Measurements from ENCODE around the gene CD99L2. TPM values are rescaled to one million over a fixed set of nuclear protein-coding genes. Genes with fewer than 3 reads are reported as not detected.

The CD99L2 gene
- total RNA-seq, 2 donors from 2014 or later: 22.1 to 28.7 TPM

DNA sequence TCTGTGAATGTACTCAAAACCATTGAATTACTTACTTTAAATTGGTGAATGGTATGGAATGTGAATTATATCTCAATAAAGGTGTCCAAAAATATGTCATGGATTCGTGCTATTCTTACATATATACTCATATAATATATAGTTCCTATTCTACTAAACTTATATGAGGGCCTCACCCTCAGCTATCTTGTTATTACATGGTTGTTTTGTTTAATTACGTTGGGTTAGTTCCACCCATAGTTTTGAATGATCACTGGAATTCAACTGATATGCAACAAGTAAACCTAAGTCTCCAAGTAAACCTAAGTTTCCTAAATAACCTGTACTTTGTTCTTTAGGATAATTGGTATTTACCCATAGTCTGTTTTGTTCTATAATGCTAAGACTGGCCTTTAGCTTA lies 30.6 kb upstream of the CD99L2 start:
- 72 to 83% methylated on average over 2 of the region's 2 CpGs for WGBS, 2 donors
- Histone ChIP-seq H3K9me3 (no peaks in the 10 kb centered on the region), H3K27ac (no peak overlapping the region), H3K27me3 (no peaks in the 10 kb centered on the region), H3K4me3 (no peak overlapping the region), H3K36me3 (replicated peaks in 1 of 2; ENCODE audit: insufficient read depth in 1 of 2, low read depth in 2 of 2) (no peaks in the 10 kb centered on the region), H3K4me1 (no peaks in the 10 kb centered on the region)
- no peak for ATAC-seq
- DNase-seq: no peak
- TF ChIP-seq, protein P1, sequence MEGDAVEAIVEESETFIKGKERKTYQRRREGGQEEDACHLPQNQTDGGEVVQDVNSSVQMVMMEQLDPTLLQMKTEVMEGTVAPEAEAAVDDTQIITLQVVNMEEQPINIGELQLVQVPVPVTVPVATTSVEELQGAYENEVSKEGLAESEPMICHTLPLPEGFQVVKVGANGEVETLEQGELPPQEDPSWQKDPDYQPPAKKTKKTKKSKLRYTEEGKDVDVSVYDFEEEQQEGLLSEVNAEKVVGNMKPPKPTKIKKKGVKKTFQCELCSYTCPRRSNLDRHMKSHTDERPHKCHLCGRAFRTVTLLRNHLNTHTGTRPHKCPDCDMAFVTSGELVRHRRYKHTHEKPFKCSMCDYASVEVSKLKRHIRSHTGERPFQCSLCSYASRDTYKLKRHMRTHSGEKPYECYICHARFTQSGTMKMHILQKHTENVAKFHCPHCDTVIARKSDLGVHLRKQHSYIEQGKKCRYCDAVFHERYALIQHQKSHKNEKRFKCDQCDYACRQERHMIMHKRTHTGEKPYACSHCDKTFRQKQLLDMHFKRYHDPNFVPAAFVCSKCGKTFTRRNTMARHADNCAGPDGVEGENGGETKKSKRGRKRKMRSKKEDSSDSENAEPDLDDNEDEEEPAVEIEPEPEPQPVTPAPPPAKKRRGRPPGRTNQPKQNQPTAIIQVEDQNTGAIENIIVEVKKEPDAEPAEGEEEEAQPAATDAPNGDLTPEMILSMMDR (IDR thresholded peaks at IDR 0.05): no peak
- TF ChIP-seq POLR2A (IDR thresholded peaks at IDR 0.05): no peak
- intact Hi-C loops (cut with DNase I): no loop called here

DNA sequence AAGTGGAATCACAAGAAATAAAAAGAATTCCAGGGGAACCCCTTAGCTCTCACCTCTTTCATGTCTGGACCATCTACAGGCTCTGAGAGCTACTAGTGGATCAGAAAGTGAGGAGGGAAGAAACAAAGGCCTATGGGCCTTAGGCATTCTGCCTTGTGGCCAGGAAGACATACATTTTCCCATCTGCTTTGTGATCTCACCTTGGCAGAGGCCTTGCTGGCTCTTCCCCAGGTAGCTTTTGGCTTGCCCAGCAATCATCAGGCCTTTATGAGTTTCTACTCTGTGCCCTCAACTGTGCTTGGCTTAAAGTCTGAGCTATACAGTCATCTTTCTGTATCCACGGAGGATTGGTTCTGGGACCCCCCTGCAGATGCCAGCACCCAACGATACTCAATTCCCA lies 28.3 kb upstream of the CD99L2 start:
- Histone ChIP-seq H3K36me3 (replicated peaks in 1 of 2; ENCODE audit: insufficient read depth in 1 of 2, low read depth in 2 of 2) (no peaks in the 10 kb centered on the region), H3K4me3 (no peak overlapping the region), H3K27me3 (no peaks in the 10 kb centered on the region), H3K27ac (no peak overlapping the region), H3K9me3 (no peaks in the 10 kb centered on the region), H3K4me1 (no peaks in the 10 kb centered on the region)
- no peak for ATAC-seq
- DNase-seq: no peak
- intact Hi-C loops (cut with DNase I): no loop called here
- TF ChIP-seq, protein P1 (IDR thresholded peaks at IDR 0.05): no peak
- no peak for TF ChIP-seq POLR2A (IDR thresholded peaks at IDR 0.05)
- 78 to 86% methylated on average over 1 to 2 of the region's 2 CpGs for WGBS, 2 donors

DNA sequence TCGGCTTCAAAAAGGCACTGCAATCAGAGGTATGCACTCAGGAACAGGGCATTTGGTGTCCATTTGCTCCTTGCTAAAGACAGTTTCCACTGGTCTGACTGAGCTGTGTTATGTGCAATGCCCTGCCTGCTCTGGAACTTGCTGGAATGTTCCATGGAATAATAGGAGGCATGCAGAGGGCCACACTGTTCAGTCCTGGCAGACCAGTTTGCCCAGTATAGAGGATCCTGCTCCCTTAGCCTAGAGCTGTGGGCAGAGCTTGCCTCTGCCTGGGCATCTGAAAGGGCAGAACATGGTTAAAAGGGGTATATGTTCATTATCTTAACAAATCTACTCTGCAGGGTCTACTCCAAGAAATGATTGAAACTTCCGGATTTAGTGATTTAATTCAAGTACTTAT lies 27.8 kb upstream of the CD99L2 start:
- TF ChIP-seq, protein P1 (IDR thresholded peaks at IDR 0.05): no peak
- TF ChIP-seq POLR2A (IDR thresholded peaks at IDR 0.05): no peak
- ATAC-seq (no peak), DNase-seq (no peak)
- Histone ChIP-seq H3K4me1 (no peaks in the 10 kb centered on the region), H3K27ac (no peak overlapping the region), H3K36me3 (replicated peaks in 1 of 2; ENCODE audit: insufficient read depth in 1 of 2, low read depth in 2 of 2) (no peaks in the 10 kb centered on the region), H3K27me3 (no peaks in the 10 kb centered on the region), H3K9me3 (no peaks in the 10 kb centered on the region), H3K4me3 (no peak overlapping the region)
- WGBS, 2 donors: 92 to 96% methylated on average over 1 to 2 of the region's 2 CpGs
- intact Hi-C loops (cut with DNase I): no loop called here

DNA sequence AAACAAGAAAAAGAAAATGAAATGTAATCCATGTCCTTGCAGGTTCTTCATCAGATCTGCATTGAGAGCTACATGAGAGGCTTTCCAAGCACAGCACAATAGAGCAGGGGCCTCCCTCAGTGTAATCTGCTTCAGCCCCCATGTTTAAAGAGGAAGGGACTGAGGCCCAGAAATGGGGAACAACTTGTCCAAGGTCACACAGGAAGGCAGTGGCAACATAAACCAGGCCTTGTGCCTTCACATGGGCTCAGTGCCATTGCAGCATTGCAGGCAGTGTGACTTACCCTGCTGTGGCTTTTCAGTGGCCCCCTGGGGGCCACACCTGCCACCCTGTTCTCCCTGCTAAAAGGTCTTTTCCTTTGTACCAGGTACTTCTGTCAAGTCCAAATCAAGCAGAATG lies 20.9 kb upstream of the CD99L2 start:
- ATAC-seq (no peak), DNase-seq (no peak)
- H3K9me3 ChIP-seq: no peaks in the 10 kb centered on the region
- no peak overlapping the region for H3K27ac ChIP-seq
- H3K4me1 ChIP-seq: no peaks in the 10 kb centered on the region
- H3K4me3 ChIP-seq: no peak overlapping the region
- intact Hi-C loops (cut with DNase I): no loop called here
- no peaks in the 10 kb centered on the region for H3K36me3 ChIP-seq (replicated peaks in 1 of 2; ENCODE audit: insufficient read depth in 1 of 2, low read depth in 2 of 2)
- TF ChIP-seq, protein P1 (IDR thresholded peaks at IDR 0.05): no peak
- TF ChIP-seq POLR2A (IDR thresholded peaks at IDR 0.05): no peak
- H3K27me3 ChIP-seq: no peaks in the 10 kb centered on the region

DNA sequence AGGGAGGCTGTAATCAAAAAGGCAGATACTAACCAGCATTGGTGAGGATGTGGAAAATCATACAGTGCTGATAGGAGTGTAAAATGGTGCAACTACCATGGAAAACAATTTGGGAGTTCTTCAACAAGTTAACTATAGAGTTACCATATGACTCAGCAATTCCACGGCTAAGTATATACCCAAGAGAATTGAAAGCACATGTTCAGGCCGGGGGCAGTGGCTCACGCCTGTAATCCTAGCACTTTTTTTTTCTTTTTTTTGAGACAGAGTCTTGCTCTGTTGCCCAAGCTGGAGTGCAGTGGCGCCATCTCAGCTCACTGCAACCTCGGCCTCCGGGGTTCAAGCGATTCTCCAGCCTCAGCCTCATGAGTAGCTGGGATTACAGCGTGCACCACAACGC lies 15.0 kb upstream of the CD99L2 start:
- ATAC-seq (no peak), DNase-seq (no peak)
- Histone ChIP-seq H3K27me3 (no peaks in the 10 kb centered on the region), H3K9me3 (no peaks in the 10 kb centered on the region), H3K36me3 (replicated peaks in 1 of 2; ENCODE audit: insufficient read depth in 1 of 2, low read depth in 2 of 2) (no peaks in the 10 kb centered on the region), H3K4me1 (no peaks in the 10 kb centered on the region), H3K4me3 (no peak overlapping the region), H3K27ac (no peak overlapping the region)
- intact Hi-C loops (cut with DNase I): no loop called here
- WGBS, 2 donors: 92 to 94% methylated on average over 3 to 6 of the region's 9 CpGs
- TF ChIP-seq POLR2A (IDR thresholded peaks at IDR 0.05): no peak
- TF ChIP-seq, protein P1 (IDR thresholded peaks at IDR 0.05): no peak
